HS-5 (cell line): Measurements from ENCODE around the gene ADCY1.

Experiments
- DNase-seq: peaks from one replicate; pipeline ENCODE4 v3.0.0-alpha.2; 2012; ENCODE audit warnings: low read depth

ADCY1 gene

GRCh38 chr7:45576249-45576929 lies 2.2 kb downstream of the ADCY1 start:
- no peak for DNase-seq

GRCh38 chr7:45578022-45578421 lies 3.9 kb downstream of the ADCY1 start:
- no peak for DNase-seq

- no peak for DNase-seq
Observed at GRCh38 chr7:45578467-45578866, 4.3 kb downstream of the ADCY1 start.

- DNase-seq = no peak
Observed at GRCh38 chr7:45579391-45579801, 5.2 kb downstream of the ADCY1 start.

GRCh38 chr7:45580053-45580872 lies 6.1 kb downstream of the ADCY1 start:
- DNase-seq = no peak

- no peak for DNase-seq
Observed at GRCh38 chr7:45581271-45581780, 7.2 kb downstream of the ADCY1 start.

GRCh38 chr7:45582136-45582749 lies 8.1 kb downstream of the ADCY1 start:
- DNase-seq = no peak

- no peak for DNase-seq
Observed at GRCh38 chr7:45582868-45583277, 8.7 kb downstream of the ADCY1 start.

GRCh38 chr7:45583296-45583695 lies 9.1 kb downstream of the ADCY1 start:
- no peak for DNase-seq

- no peak for DNase-seq
Observed at GRCh38 chr7:45584261-45585210, 10.4 kb downstream of the ADCY1 start.

- DNase-seq = no peak
Observed at GRCh38 chr7:45585628-45586027, 11.5 kb downstream of the ADCY1 start.

GRCh38 chr7:45586542-45587520 lies 12.7 kb downstream of the ADCY1 start:
- no peak for DNase-seq

- no peak for DNase-seq
Observed at GRCh38 chr7:45588466-45588865, 14.3 kb downstream of the ADCY1 start.

GRCh38 chr7:45589061-45589460 lies 14.9 kb downstream of the ADCY1 start:
- no peak for DNase-seq

GRCh38 chr7:45589915-45590678 lies 15.9 kb downstream of the ADCY1 start:
- DNase-seq = no peak

GRCh38 chr7:45590679-45591057 lies 16.5 kb downstream of the ADCY1 start:
- DNase-seq = no peak

- DNase-seq = no peak
Observed at GRCh38 chr7:45591101-45591906, 17.1 kb downstream of the ADCY1 start.

- no peak for DNase-seq
Observed at GRCh38 chr7:45592230-45592991, 18.2 kb downstream of the ADCY1 start.
